OCI-LY3 (cell line): Measurements from ENCODE around the gene TRIM47.

ENCODE experiments used
- H2AFZ ChIP-seq: fragments of 200-600, 300-600 bp; shearing (Covaris generic); 2 replicates; pipeline ENCODE4 v1.6.0; 2014; ENCODE audit warnings: antibody characterized with exemption, low read depth, low read length
- H3K27ac ChIP-seq: fragments of 200-600, 300-600 bp; sonication (generic); 2 replicates; pipeline ENCODE4 v1.5.1; 2014; ENCODE audit warnings: mild to moderate bottlenecking, low read length, moderate library complexity, mixed read lengths
- H3K27me3 ChIP-seq: fragments of 200-600, 300-600 bp; sonication (generic); 2 replicates; pipeline ENCODE4 v1.6.1; 2014; ENCODE audit warnings: low read depth, low read length, mixed read lengths
- H3K36me3 ChIP-seq: fragments of 200-600, 300-600 bp; sonication (generic); replicated peaks from 2 replicates; pipeline ENCODE3; 2014; ENCODE audit warnings: low read depth, low read length, mixed read lengths
- H3K4me1 ChIP-seq: fragments of 300-600, 200-600 bp; sonication (generic); 2 replicates; pipeline ENCODE4 v1.6.1; 2014; ENCODE audit warnings: low read length, mixed read lengths
- H3K4me2 ChIP-seq: fragments of 200-600, 300-600 bp; sonication (generic); 2 replicates; pipeline ENCODE4 v1.6.1; 2014; ENCODE audit warnings: low read length, mixed read lengths
- H3K4me3 ChIP-seq: fragments of 300-600, 200-600 bp; sonication (generic); 2 replicates; pipeline ENCODE4 v1.5.1; 2014; ENCODE audit warnings: antibody characterized with exemption, mild to moderate bottlenecking, low read length, moderate library complexity
- H3K79me2 ChIP-seq: fragments of 300-600, 200-600 bp; shearing (Covaris generic); 2 replicates; pipeline ENCODE4 v1.6.1; 2014; ENCODE audit warnings: mild to moderate bottlenecking, low read length, mixed read lengths
- H3K9ac ChIP-seq: fragments of 300-600, 200-600 bp; shearing (Covaris generic); 2 replicates; pipeline ENCODE4 v1.6.0; 2014; ENCODE audit warnings: mild to moderate bottlenecking, low read length, moderate library complexity
- H3K9me3 ChIP-seq: fragments of 200-600, 300-600 bp; shearing (Covaris generic); 2 replicates; pipeline ENCODE4 v1.6.1; 2014; ENCODE audit warnings: low read length, mixed read lengths; ENCODE audit not compliant: insufficient read depth
- H4K20me1 ChIP-seq: fragments of 200-600, 300-600 bp; sonication (generic); 2 replicates; pipeline ENCODE4 v1.6.1; 2016; ENCODE audit warnings: low read length, mixed read lengths; ENCODE audit not compliant: insufficient read depth
- EZH2phosphoT487 ChIP-seq: fragments of 200-600 bp; shearing (Covaris generic); IDR thresholded peaks from 2 replicates; pipeline ENCODE4 v1.6.1; 2018; ENCODE audit warnings: antibody characterized with exemption, mixed run types, low read depth
- TF ChIP-seq, protein P1 (sequence below): fragments of 200-600, 300-600 bp; sonication (generic); IDR thresholded peaks from 2 replicates; pipeline ENCODE4 v1.5.1; 2014; ENCODE audit warnings: antibody characterized with exemption, low read length, low read depth

The TRIM47 gene

DNA sequence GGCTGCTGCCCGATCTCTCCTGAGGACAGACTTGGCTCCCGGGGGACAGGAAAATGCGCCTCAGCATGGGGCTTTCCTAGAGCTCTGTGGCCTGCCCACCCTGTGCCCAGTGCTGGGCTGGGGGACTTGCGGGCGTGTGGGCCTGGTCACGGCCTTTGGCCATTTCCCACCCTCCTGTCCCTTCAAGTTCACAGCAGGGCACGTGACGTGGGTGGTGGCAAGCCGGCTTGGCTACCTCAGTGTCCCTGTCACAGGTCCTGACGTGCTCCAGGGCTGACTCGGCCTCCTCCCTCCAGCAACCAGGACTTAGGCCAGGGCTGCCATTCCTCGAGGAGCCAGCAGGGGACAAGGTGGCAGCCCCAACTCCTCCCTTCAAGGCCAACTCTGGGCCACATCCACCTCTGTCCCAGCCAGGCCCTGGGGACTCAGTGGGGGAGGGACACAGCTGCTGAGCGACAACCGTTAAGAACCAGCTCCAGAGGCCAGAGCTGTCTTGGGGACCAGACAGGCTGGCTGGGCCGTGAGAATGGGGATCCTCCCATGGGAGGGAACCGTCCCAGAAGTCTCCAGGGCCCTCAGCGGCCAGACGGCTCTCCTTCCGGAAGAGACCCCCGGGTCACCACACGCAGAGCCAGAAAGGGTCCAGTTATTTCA lies 33.2 kb downstream of the TRIM47 start:
- Histone ChIP-seq H3K36me3 (peaks cover 26% of the 10 kb centered on the region), H3K4me3 (peak overlapping the region; percentile 84), H3K4me2 (peak overlapping the region; percentile 94), H3K79me2 (no peaks in the 10 kb centered on the region), H3K9ac (peak overlapping the region; percentile 84), H4K20me1 (no peaks in the 10 kb centered on the region), H3K27me3 (no peaks in the 10 kb centered on the region), H3K27ac (no peak overlapping the region), H3K4me1 (peaks cover 20% of the 10 kb centered on the region), H3K9me3 (no peaks in the 10 kb centered on the region), H2AFZ (no peak overlapping the region)
- TF ChIP-seq, protein P1, sequence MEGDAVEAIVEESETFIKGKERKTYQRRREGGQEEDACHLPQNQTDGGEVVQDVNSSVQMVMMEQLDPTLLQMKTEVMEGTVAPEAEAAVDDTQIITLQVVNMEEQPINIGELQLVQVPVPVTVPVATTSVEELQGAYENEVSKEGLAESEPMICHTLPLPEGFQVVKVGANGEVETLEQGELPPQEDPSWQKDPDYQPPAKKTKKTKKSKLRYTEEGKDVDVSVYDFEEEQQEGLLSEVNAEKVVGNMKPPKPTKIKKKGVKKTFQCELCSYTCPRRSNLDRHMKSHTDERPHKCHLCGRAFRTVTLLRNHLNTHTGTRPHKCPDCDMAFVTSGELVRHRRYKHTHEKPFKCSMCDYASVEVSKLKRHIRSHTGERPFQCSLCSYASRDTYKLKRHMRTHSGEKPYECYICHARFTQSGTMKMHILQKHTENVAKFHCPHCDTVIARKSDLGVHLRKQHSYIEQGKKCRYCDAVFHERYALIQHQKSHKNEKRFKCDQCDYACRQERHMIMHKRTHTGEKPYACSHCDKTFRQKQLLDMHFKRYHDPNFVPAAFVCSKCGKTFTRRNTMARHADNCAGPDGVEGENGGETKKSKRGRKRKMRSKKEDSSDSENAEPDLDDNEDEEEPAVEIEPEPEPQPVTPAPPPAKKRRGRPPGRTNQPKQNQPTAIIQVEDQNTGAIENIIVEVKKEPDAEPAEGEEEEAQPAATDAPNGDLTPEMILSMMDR = peak; percentile 41
- TF ChIP-seq EZH2phosphoT487 = no peak

DNA sequence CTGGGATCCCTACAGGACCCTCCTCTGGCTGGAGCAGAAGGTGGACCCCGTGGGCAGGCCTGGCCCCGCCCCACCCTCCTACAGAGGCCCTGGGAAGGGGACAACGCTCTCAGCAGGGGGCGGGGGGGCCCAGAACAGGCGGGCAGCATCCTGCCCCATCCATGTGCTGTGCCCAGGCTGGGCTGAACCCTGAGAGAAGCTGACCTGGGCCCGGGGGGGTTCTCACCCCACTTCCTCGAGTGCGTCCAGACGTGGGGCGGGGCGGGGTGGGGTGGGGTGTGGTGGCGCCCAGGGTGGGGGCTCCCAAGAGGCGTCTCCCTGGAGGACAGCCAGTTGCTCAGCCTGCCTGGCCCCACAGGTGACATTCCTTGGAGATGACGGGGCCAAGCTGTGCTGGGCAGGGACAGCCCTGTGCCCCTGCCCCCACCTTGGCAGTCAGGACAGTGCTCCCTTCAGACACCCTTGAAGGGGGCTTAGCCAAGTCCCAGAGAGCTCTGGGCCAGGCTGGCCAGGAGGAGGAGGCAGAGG lies 33.8 kb downstream of the TRIM47 start:
- Histone ChIP-seq H3K27ac (peak overlapping the region; percentile 50), H3K4me1 (peaks cover 20% of the 10 kb centered on the region), H3K9ac (peak overlapping the region; percentile 84)

DNA sequence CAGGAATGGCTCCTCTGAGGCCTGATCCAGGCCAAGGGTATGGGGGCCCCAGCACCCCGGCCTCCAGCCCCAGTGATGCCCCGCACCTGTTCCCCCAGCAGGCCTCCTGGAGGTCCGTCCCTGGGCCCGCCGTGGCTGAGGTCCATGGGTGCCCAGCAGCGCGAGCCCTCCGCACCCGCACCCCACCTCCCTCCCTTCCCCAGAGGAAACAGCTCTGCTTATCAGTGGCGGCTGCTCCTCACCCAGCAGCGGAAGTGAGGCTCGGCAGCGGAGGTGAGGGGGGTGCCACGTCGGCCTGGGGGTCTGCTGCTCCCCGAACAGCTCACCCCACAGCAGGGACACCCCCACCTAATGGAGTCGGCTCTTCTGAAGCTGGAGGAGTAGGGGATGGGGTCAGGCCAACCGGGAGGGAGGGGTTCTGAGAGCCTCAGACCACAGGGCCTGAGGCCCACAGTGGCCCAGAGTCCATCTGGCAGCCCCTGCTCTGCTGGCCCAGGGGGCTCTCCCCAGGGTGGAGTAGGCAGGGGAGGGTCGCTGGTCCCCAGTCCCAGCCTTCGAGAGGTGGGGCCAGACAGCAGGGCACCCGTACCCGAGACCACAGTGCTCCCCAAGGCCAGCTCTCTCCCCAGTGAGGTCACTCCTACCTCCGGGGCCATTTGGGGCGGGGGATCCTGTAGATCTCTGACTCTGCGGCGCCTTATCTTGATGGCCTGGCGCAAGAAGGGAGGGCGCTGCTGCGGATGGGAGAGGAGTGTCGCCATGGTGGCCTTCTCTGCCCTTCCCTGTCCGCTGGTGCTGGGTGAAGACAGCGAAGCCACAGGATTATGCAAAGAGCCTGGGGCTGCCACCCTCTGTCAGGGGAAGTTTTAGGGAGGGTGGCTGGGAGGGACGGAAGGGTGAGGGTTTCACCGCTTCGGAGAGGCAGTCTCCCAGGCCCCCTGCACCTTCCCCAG lies 34.5 kb downstream of the TRIM47 start, which contains the start of gene UNC13D:
Gene UNC13D, minus strand, starts transcription at position 828 of the 953 bp plus-strand sequence. Its CDS starts 67 bp downstream, at position 761.
- H3K79me2 ChIP-seq = no peaks in the 10 kb centered on the region
- H3K27ac ChIP-seq = peak within 1 kb of the TSS; percentile 50
- H3K9ac ChIP-seq = peak within 1 kb of the TSS; percentile 84
- H3K4me2 ChIP-seq = peak within 1 kb of the TSS; percentile 94
- TF ChIP-seq, protein P1 = no peak
- TF ChIP-seq EZH2phosphoT487 = no peak
- H3K36me3 ChIP-seq = peaks cover 21% of the 10 kb centered on the region
- no peaks in the 10 kb centered on the region for H3K27me3 ChIP-seq
- peak within 1 kb of the TSS; percentile 84 for H3K4me3 ChIP-seq
- H2AFZ ChIP-seq = peak within 1 kb of the TSS; percentile 66
- H3K4me1 ChIP-seq = peaks cover 20% of the 10 kb centered on the region
- H4K20me1 ChIP-seq = no peaks in the 10 kb centered on the region
- no peaks in the 10 kb centered on the region for H3K9me3 ChIP-seq

More for the DNA sequence above, 33.8 kb downstream of the TRIM47 start:
- Histone ChIP-seq H2AFZ (no peak overlapping the region), H4K20me1 (no peaks in the 10 kb centered on the region), H3K79me2 (no peaks in the 10 kb centered on the region), H3K36me3 (peaks cover 23% of the 10 kb centered on the region), H3K4me3 (peak overlapping the region; percentile 84), H3K4me2 (peak overlapping the region; percentile 94), H3K27me3 (no peaks in the 10 kb centered on the region), H3K9me3 (no peaks in the 10 kb centered on the region)
- TF ChIP-seq EZH2phosphoT487 = no peak

DNA sequence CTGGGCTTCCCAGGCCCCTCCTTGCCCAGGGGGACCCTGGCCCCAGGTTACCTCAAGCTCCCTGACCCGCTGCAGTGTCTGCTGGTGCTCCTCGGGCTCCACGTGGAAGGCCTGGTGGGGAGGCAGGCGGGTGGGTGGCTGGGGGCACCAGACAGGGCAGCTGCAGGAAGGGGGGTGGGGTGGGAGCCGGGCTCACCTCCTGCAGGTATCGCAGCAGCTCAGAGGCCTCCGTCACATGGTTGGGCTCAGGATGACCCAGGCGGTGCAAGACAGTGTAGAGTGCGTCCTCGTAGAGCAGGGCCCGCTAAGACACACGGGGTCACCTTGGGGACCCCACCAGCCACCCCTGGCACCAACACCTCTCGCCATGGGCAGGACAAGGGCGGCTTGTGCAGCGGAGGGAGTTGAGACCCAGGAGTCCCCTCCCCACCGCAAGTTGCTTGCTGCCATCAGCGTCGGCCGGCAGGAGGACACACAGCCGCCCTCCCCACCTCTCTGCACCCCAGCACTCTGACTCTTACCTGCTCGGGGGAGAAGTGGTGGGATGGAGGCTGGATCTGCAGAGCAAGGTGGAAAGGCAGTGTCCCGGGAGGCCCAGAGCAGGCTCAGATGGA lies 35.3 kb downstream of the TRIM47 start:
- no peak for TF ChIP-seq EZH2phosphoT487
- TF ChIP-seq, protein P1 = no peak
- H3K4me1 ChIP-seq = peaks cover 20% of the 10 kb centered on the region
- peaks cover 18% of the 10 kb centered on the region for H3K36me3 ChIP-seq
- no peak overlapping the region; the same call in 1 of the 2 replicates for H3K27ac ChIP-seq
- H3K4me3 ChIP-seq = peak overlapping the region; percentile 84
- peak overlapping the region; percentile 84 for H3K9ac ChIP-seq
- peak overlapping the region; percentile 66; the same call in 1 of the 2 replicates for H2AFZ ChIP-seq
- H3K79me2 ChIP-seq = no peaks in the 10 kb centered on the region
- peak overlapping the region; percentile 94 for H3K4me2 ChIP-seq
- H3K27me3 ChIP-seq = no peaks in the 10 kb centered on the region
- no peaks in the 10 kb centered on the region for H3K9me3 ChIP-seq
- no peaks in the 10 kb centered on the region for H4K20me1 ChIP-seq
